Measurements from ENCODE around the gene OAF. TPM values are rescaled to one million over a fixed set of nuclear protein-coding genes. Genes with fewer than 3 reads are reported as not detected.
A peak's percentile ranks its signal among the peaks of the same experiment; 100 is the strongest.

OAF gene
- total RNA-seq, 1 donor from 2014 or later, result 17.8 TPM

- H3K27ac ChIP-seq, result no peak overlapping the region
- H3K27me3 ChIP-seq (ENCODE audit: low read depth), result peaks cover 4% of the 10 kb centered on the region
- ATAC-seq, result no peak
- intact Hi-C loops (cut with DNase I), result no loop called here
- H3K9me3 ChIP-seq, result no peaks in the 10 kb centered on the region
- H3K4me1 ChIP-seq, result no peaks in the 10 kb centered on the region
- TF ChIP-seq CTCF (IDR thresholded peaks at IDR 0.05), result no peak
- no peak overlapping the region for H3K4me3 ChIP-seq
- H3K36me3 ChIP-seq, result no peaks in the 10 kb centered on the region
- DNase-seq, result no peak
These were observed 14.0 kb upstream of the OAF start for GRCh38 chr11:120196826-120197225.

GRCh38 chr11:120197251-120197891, 13.5 kb upstream of the OAF start:
- no peaks in the 10 kb centered on the region for H3K9me3 ChIP-seq
- H3K27ac ChIP-seq, result no peak overlapping the region
- no peak overlapping the region for H3K4me3 ChIP-seq
- TF ChIP-seq CTCF (IDR thresholded peaks at IDR 0.05), result no peak
- intact Hi-C loops (cut with DNase I), result no loop called here
- DNase-seq (no peak), ATAC-seq (peak in 1 of 2 donors; percentile 14)
- peaks cover 4% of the 10 kb centered on the region for H3K27me3 ChIP-seq (ENCODE audit: low read depth)
- H3K36me3 ChIP-seq, result no peaks in the 10 kb centered on the region
- no peaks in the 10 kb centered on the region for H3K4me1 ChIP-seq

- no peak for ATAC-seq
- intact Hi-C loops (cut with DNase I), result no loop called here
These were observed 12.9 kb upstream of the OAF start for GRCh38 chr11:120197977-120198376.

GRCh38 chr11:120198403-120198786, 12.4 kb upstream of the OAF start:
- H3K9me3 ChIP-seq, result no peaks in the 10 kb centered on the region
- ATAC-seq, result no peak
- no peak overlapping the region for H3K27ac ChIP-seq
- intact Hi-C loops (cut with DNase I), result no loop called here
- no peak for TF ChIP-seq CTCF (IDR thresholded peaks at IDR 0.05)
- H3K27me3 ChIP-seq (ENCODE audit: low read depth), result peaks cover 4% of the 10 kb centered on the region
- DNase-seq, result no peak
- H3K4me1 ChIP-seq, result no peaks in the 10 kb centered on the region
- H3K36me3 ChIP-seq, result no peaks in the 10 kb centered on the region
- no peak overlapping the region for H3K4me3 ChIP-seq

More at GRCh38 chr11:120197977-120198376, 12.9 kb upstream of the OAF start:
- Histone ChIP-seq H3K27ac (no peak overlapping the region), H3K4me1 (no peaks in the 10 kb centered on the region), H3K36me3 (no peaks in the 10 kb centered on the region), H3K4me3 (no peak overlapping the region), H3K9me3 (no peaks in the 10 kb centered on the region), H3K27me3 (ENCODE audit: low read depth) (peaks cover 4% of the 10 kb centered on the region)
- TF ChIP-seq CTCF (IDR thresholded peaks at IDR 0.05), result no peak
- DNase-seq, result no peak

GRCh38 chr11:120198787-120199469, 11.9 kb upstream of the OAF start:
- no peak overlapping the region for H3K27ac ChIP-seq
- intact Hi-C loops (cut with DNase I), result no loop called here
- ATAC-seq, result no peak
- peaks cover 4% of the 10 kb centered on the region for H3K27me3 ChIP-seq (ENCODE audit: low read depth)
- H3K9me3 ChIP-seq, result no peaks in the 10 kb centered on the region
- no peaks in the 10 kb centered on the region for H3K4me1 ChIP-seq
- H3K4me3 ChIP-seq, result no peak overlapping the region
- DNase-seq, result no peak
- no peak for TF ChIP-seq CTCF (IDR thresholded peaks at IDR 0.05)
- H3K36me3 ChIP-seq, result no peaks in the 10 kb centered on the region

All from lower lobe of right lung (tissue), 2 donors.